ENCODE results near the gene SUMF2.
"Not testable (repeated sequence)": the region's sequence is repeated elsewhere in the genome, so short reads cannot be mapped to it uniquely, and the experiment has no call there.

The SUMF2 gene

GRCh38 chr7:56062382-56062781 is 1.7 kb upstream of the SUMF2 start:
- DNase-seq (ENCODE audit: low read depth in 2 of 2) = no peak

DNA sequence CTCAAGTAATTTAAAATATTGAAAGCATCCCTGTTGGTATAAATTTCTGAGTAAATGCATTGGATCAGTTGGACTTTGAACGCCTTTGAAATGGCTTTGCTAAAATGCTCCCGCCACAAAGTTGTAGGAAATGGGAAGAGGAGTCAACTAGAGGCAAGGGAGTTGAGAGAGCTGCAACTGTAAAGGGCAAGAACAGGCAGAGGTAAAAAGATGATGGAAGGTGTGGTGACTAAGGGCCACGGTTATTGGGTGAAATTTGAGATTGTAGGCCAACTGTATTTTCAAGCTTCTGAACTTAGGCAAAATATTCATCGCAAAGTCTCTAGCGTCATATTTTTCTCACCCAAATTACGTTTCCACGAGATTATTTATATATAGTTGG is 595 bp upstream of the SUMF2 start:
- no peak for DNase-seq (ENCODE audit: low read depth in 2 of 2)

DNA sequence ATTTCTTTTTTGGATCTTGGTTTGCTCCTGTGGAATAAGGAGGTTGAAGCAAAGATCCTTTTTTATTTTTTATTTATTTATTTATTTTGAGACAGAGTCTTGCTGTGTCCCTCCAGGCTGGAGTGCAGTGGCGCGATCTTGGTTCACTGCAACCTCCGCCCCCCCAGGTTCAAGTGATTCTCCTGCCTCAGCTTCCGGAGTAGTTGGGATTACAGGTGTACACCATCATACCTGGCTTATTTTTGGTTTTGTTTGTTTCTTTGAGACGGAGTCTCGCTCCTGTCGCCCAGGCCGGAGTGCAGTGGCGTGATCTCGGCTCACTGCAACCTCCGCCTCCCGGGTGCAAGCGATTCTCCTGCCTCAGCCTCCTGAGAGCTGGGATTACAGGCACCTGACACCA is 2.3 kb downstream of the SUMF2 start:
- DNase-seq (ENCODE audit: low read depth in 2 of 2) = not testable (repeated sequence)

DNA sequence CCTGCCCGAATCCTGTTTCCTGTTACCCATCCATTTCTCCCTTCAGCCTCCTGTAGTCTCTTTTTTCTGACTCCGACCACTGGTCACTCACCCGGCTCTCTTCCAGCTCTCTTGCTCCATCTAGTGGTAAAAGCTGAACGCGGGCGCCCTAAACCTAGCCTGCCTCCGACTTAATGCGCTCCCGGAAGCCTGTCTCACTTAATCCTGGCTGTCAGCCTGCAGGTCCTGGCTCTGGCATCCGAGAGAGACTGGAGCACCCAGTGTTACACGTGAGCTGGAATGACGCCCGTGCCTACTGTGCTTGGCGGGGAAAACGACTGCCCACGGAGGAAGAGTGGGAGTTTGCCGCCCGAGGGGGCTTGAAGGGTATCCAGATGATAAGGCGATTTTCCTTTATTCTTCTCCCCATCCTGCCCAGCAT is 10.3 kb downstream of the SUMF2 start:
- DNase-seq (ENCODE audit: low read depth in 2 of 2) = peak; percentile 49 to 51

GRCh38 chr7:56077681-56078080 is 13.6 kb downstream of the SUMF2 start:
- DNase-seq (ENCODE audit: low read depth in 2 of 2) = no peak

DNA sequence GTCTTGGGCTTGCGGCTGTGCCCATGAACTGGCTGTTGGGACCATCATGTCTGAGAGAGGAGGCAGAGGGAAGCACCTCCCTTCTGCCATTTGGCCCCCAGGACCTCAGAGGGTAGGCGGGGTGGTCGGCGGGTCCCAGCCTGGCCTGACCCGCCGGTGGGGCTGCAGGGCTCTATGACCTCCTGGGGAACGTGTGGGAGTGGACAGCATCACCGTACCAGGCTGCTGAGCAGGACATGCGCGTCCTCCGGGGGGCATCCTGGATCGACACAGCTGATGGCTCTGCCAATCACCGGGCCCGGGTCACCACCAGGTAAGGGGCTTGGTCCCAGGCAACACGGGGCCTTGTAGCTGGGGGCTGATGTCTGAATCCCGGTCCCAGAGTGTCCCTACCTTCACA is 14.1 kb downstream of the SUMF2 start:
- no peak for DNase-seq (ENCODE audit: low read depth in 2 of 2)

DNA sequence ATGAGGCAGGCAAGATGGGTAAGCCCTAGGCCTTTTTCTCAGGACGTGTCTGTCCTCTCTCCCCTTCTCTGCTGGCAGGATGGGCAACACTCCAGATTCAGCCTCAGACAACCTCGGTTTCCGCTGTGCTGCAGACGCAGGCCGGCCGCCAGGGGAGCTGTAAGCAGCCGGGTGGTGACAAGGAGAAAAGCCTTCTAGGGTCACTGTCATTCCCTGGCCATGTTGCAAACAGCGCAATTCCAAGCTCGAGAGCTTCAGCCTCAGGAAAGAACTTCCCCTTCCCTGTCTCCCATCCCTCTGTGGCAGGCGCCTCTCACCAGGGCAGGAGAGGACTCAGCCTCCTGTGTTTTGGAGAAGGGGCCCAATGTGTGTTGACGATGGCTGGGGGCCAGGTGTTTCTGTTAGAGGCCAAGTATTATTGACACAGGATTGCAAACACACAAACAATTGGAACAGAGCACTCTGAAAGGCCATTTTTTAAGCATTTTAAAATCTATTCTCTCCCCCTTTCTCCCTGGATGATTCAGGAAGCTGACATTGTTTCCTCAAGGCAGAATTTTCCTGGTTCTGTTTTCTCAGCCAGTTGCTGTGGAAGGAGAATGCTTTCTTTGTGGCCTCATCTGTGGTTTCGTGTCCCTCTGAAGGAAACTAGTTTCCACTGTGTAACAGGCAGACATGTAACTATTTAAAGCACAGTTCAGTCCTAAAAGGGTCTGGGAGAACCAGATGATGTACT is 15.5 kb downstream of the SUMF2 start:
- no peak for DNase-seq (ENCODE audit: low read depth in 2 of 2)

GRCh38 chr7:56080726-56081435 is 16.8 kb downstream of the SUMF2 start:
- not testable (repeated sequence) for DNase-seq (ENCODE audit: low read depth in 2 of 2)

GRCh38 chr7:56081626-56082340 is 17.7 kb downstream of the SUMF2 start:
- DNase-seq (ENCODE audit: low read depth in 2 of 2) = no peak

- no peak for DNase-seq (ENCODE audit: low read depth in 2 of 2)
These were observed 19.2 kb downstream of the SUMF2 start for GRCh38 chr7:56083150-56083785.

GRCh38 chr7:56086761-56087160 is 22.7 kb downstream of the SUMF2 start:
- DNase-seq (ENCODE audit: low read depth in 2 of 2) = no peak

- no peak for DNase-seq (ENCODE audit: low read depth in 2 of 2)
These were observed 23.4 kb downstream of the SUMF2 start for GRCh38 chr7:56087445-56087844.

DNA sequence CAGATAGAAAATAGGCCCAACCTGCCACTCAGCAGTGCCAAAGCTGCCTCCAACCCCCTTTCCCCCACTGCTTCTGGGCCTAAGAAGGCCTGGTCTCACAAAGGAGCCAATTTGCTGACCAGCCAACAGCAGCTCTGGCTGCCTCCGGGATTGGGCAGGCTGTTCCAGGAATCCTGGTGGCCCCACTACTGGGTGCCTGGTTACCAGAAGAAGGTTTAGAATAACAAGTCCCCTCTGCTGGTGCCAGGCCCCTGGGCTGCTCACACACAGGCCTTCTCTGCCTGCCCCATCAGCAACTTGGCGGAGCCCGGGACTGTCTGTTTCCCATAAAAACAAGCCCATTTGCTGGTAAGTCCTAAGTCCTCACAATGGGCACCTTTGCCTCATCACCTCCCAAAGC is 27.5 kb downstream of the SUMF2 start:
- no peak for DNase-seq (ENCODE audit: low read depth in 2 of 2)

DNA sequence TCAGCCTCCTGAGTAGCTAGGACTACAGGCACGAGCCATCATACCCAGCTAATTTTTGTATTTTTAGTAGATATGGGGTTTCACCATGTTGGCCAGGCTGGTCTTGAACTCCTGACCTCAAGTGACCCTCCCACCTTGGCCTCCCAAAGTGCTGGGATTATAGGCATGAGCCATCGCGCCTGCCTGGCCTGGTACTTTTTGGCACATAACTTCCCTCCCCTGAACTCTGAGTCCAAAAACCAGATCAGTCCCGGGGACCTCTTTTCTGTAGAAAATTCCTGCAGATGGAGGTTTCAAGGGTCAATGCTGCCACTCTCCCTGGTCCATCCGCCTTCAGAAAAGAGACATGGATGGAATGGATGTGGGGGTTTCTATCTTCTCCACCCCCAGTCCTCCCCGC is 28.3 kb downstream of the SUMF2 start:
- not testable (repeated sequence) for DNase-seq (ENCODE audit: low read depth in 2 of 2)

GRCh38 chr7:56092789-56093531 is 28.9 kb downstream of the SUMF2 start, which contains the start of gene PHKG1:
Gene PHKG1 (minus strand): TSS chr7:56092952. CDS start chr7:56088941, 4,011 bp downstream.
- DNase-seq (ENCODE audit: low read depth in 2 of 2) = peak; percentile 32 to 42

DNA sequence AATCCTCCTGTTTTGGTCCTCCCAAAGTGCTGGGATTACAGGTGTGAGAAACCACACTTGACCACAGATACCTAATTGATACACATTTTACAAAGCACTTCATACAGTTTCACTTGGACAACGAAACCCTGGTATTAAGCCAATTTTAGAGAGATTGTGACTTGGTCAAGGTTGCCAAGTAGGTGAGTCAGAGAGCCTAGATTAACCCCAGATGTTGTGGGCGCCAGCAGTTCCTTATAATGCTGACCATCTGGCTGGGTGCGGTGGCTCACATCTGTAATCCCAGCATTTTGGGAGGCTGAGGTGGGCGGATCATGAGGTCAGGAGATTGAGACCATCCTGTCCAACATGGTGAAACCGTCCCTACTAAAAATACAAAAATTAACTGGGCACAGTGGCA is 33.6 kb downstream of the SUMF2 start:
- DNase-seq (ENCODE audit: low read depth in 2 of 2) = peak; percentile 79 to 80

GRCh38 chr7:56098187-56099008 is 34.3 kb downstream of the SUMF2 start:
- not testable (repeated sequence) for DNase-seq (ENCODE audit: low read depth in 2 of 2)

GRCh38 chr7:56099653-56100052 is 35.6 kb downstream of the SUMF2 start:
- DNase-seq (ENCODE audit: low read depth in 2 of 2) = no peak

DNA sequence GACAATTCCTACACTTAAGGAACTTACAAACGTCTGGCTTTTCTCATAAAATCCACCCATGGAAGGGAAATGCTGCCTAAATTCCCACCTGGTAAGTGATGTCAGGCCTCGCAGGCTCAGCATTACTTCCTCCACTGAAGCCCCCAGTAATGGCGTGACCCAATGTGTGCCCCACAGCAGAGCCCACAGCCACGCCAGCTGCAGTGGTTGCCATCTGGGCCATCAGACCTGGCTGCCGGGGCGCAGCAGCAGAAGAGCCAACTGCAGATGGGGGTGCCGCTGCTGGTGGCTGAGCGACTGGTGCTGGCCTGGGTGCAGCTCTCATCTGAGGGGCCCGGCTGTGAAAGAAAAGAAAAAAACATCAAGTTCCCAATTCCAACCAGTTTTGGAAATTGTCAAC is 40.1 kb downstream of the SUMF2 start:
- DNase-seq (ENCODE audit: low read depth in 2 of 2) = not testable (repeated sequence)

GRCh38 chr7:56105508-56105907 is 41.4 kb downstream of the SUMF2 start:
- DNase-seq (ENCODE audit: low read depth in 2 of 2) = peak in 1 of 2 experiments; percentile 17
